Raji (cell line): ENCODE data around the gene KMT2C.

Experiments used
- POLR2A ChIP-seq: IDR thresholded peaks from 2 replicates; pipeline ENCODE4 v1.6.1; 2011; ENCODE audit warnings: low read depth, low read length, control low read depth; ENCODE audit not compliant: insufficient read depth

KMT2C gene

DNA sequence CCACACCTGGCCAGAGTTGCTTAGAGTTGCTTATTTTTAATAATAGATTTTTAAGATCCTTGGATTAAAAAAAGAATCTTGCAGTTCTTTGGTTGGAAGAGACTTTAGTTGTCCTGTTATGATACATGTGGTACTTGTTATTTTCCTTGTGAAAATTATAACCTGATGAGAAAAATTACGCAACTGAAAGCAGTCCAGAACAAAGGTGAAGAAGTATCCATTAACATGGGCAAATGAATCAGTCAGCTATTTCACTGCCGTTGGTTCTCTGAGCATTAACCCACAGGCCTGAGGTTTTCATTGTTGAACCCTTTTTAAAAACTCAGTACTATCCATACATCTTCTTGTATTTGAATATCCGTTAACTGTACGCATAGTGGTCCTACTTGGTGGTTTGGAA, 342.1 kb downstream of the KMT2C start:
- no peak for TF ChIP-seq POLR2A

DNA sequence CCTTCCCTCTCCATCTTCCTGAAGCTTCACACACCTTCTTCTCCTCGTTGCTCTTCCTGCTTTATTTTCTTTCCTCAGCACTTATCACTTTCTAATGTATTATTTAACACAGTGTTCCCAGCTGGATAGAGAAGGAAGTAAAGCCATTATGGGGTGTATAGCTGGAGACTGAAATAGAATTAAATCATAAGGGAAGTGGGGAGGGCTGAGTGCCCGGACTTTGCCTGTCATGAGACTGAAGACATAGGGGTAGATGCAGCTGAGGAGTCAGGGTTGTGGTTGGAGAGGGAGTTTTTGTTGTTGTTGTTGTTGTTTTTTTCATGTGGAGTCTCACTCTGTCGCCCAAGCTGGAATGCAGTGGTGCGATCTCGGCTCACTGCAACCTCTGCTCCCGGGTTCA, 345.1 kb downstream of the KMT2C start:
- TF ChIP-seq POLR2A = no peak

DNA sequence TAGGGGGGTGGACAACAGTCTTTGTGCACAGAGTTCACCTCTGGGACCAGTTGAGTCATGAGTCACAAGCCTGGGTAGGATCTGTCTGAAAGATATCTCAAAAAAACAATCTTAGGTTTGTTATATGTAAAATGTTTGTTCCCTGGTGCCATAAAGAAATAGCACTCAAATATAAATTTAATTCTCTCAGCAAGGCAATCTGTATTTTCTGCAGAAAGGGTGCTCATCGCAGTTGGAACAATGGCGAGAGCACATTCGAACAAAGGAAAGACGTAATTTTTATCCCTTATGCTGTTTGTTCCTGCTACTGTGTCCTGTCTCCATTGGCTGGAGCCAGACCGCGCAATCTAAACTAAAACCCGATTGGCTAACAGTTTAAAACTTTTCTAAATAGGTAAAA, 346.6 kb downstream of the KMT2C start:
- no peak for TF ChIP-seq POLR2A

DNA sequence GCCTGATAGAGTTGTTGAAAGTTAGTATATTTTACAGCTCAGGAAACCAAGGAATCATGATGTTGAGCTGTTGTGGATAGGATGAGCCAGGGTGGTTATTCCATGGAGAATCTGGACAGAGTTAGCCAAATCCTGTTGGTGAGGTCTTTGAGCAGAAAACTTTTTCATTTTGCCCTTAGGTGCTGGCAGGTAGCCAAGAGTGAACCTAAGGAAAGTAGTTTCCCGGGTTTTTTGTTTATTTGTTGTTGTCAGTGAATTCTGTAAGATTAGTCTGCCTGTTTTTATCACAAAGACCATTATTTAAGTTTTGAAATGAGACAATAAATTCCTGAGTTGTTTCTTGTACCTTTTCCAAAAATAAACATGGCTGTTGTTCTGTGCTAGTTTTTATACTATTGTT, 349.3 kb downstream of the KMT2C start:
- no peak for TF ChIP-seq POLR2A

DNA sequence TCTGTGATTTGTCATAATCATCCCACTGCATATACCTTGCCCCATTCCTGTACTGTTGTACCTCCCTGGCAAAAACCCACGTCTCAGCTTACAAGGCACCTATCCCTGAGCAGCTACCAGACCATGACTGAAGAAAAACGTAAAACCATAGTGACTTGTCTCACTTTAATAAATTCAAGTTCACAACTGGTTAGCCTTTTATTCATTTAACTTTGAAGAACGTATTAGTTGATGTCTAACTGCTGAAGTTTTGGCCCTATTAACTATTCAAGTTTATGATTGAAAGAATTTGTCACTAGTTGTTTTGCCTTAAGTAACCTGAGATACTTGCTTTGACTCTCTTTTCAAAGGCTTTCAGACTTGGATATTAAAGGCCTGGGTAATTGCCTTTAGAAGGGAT, 350.7 kb downstream of the KMT2C start:
- no peak for TF ChIP-seq POLR2A
